Breast epithelium (tissue), 3 donors: ENCODE measurements around the gene FCHSD2.

Experiments used
- POLR2A ChIP-seq: fragments of 450-650 bp; IDR thresholded peaks from one replicate; pipeline ENCODE4 v1.6.1; 2016; ENCODE audit warnings: antibody characterized with exemption, mild to moderate bottlenecking, moderate library complexity
- POLR2AphosphoS5 ChIP-seq, 3 donors: sonication (generic); formaldehyde crosslinking; IDR thresholded peaks; one replicate each; pipeline ENCODE4 v1.6.1; 2017; ENCODE audit warnings: antibody characterized with exemption in 3 of 3
- TF ChIP-seq, protein P1 (sequence below), 3 donors: fragments of 450-650 bp; IDR thresholded peaks; one replicate each; pipeline ENCODE4 v1.5.1; 2016 to 2017; ENCODE audit warnings: antibody characterized with exemption in 3 of 3, mild to moderate bottlenecking in 3 of 3, moderate library complexity in 3 of 3

DNA sequence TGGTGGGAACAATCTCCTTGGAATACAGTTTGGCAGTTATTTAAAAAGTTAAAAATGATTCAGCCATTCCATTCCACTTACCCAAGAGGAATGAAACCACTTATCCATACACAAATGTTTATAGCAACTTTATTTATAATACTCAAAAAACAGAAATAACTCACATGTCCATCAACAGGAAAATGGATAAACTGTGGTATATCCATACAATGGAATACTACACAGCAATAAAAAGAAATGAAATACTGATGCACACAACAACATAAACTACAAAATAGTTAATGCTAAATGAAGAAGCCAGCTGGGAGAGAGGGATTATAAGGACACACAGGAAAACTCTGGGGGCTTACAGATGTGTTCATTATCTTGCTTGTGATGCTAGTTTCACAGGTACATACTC is 64.7 kb downstream of the FCHSD2 start:
- TF ChIP-seq, protein P1, sequence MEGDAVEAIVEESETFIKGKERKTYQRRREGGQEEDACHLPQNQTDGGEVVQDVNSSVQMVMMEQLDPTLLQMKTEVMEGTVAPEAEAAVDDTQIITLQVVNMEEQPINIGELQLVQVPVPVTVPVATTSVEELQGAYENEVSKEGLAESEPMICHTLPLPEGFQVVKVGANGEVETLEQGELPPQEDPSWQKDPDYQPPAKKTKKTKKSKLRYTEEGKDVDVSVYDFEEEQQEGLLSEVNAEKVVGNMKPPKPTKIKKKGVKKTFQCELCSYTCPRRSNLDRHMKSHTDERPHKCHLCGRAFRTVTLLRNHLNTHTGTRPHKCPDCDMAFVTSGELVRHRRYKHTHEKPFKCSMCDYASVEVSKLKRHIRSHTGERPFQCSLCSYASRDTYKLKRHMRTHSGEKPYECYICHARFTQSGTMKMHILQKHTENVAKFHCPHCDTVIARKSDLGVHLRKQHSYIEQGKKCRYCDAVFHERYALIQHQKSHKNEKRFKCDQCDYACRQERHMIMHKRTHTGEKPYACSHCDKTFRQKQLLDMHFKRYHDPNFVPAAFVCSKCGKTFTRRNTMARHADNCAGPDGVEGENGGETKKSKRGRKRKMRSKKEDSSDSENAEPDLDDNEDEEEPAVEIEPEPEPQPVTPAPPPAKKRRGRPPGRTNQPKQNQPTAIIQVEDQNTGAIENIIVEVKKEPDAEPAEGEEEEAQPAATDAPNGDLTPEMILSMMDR (IDR thresholded peaks at IDR 0.05) = no peak
- TF ChIP-seq POLR2A (no peak), POLR2AphosphoS5 (IDR thresholded peaks at IDR 0.05) (no peak)
